GM23338 (cell line): ENCODE results near the gene TAS2R41. TPM values are rescaled to one million over a fixed set of nuclear protein-coding genes. Genes with fewer than 3 reads are reported as not detected.

Source experiments
- ATAC-seq: fragments of 200-7000 bp; cut with Tn5 transposase; 3 replicates; pipeline ENCODE4 v1.9.1; 2020
- DNase-seq: peaks from one replicate; pipeline ENCODE4 v3.0.0-alpha.2; 2015; ENCODE audit warnings: low spot score
- H2AFZ ChIP-seq: fragments of 200-600 bp; sonication (generic); 2 replicates; pipeline ENCODE4 v1.8.0; 2016; ENCODE audit warnings: antibody characterized with exemption, mild to moderate bottlenecking, moderate library complexity
- H3F3A ChIP-seq: fragments of 200-600 bp; sonication (generic); replicated peaks from 2 replicates; pipeline ENCODE4 v1.8.0; 2017; ENCODE audit warnings: antibody characterized with exemption, mixed run types, low read depth
- H3K27ac ChIP-seq: fragments of 200-600 bp; sonication (generic); 2 replicates; pipeline ENCODE4 v1.6.1; 2016; ENCODE audit warnings: low read depth
- H3K27me3 ChIP-seq: fragments of 200-600 bp; sonication (generic); 2 replicates; pipeline ENCODE4 v1.8.0; 2016; ENCODE audit warnings: mild to moderate bottlenecking, mixed run types, moderate library complexity; ENCODE audit not compliant: insufficient read depth
- H3K36me3 ChIP-seq: fragments of 200-600 bp; sonication (generic); 2 replicates; pipeline ENCODE4 v1.8.0; 2016; ENCODE audit warnings: mild to moderate bottlenecking; ENCODE audit not compliant: insufficient read depth
- H3K4me1 ChIP-seq: fragments of 200-600 bp; sonication (generic); 2 replicates; pipeline ENCODE4 v1.8.0; 2016; ENCODE audit warnings: mild to moderate bottlenecking, moderate library complexity; ENCODE audit not compliant: insufficient read depth
- H3K4me2 ChIP-seq: fragments of 200-600 bp; sonication (generic); 2 replicates; pipeline ENCODE4 v1.7.1; 2017; ENCODE audit warnings: mixed run types
- H3K4me3 ChIP-seq: fragments of 200-600 bp; sonication (generic); 2 replicates; pipeline ENCODE4 v1.6.1; 2016; ENCODE audit warnings: mixed run types
- H3K79me2 ChIP-seq: fragments of 200-600 bp; sonication (generic); replicated peaks from 2 replicates; pipeline ENCODE4 v1.8.0; 2017; ENCODE audit warnings: mild to moderate bottlenecking; ENCODE audit not compliant: insufficient read depth
- H3K9me2 ChIP-seq: fragments of 200-600 bp; sonication (generic); 2 replicates; pipeline ENCODE4 v1.8.0; 2017; ENCODE audit not compliant: insufficient read depth
- H4K20me1 ChIP-seq: fragments of 200-600 bp; sonication (generic); replicated peaks from 2 replicates; pipeline ENCODE4 v1.8.0; 2017; ENCODE audit warnings: mild to moderate bottlenecking; ENCODE audit not compliant: insufficient read depth
- H3K27ac Mint-ChIP-seq: 2 replicates; pipeline ENCODE4 v1.8.0; 2020; ENCODE audit warnings: inconsistent platforms, mild to moderate bottlenecking, moderate library complexity, mixed read lengths
- H3K27me3 Mint-ChIP-seq: 3 replicates; pipeline ENCODE4 v1.8.0; 2022; ENCODE audit warnings: low read depth, mild to moderate bottlenecking, moderate library complexity, mixed read lengths, inconsistent platforms; ENCODE audit not compliant: insufficient read depth, poor library complexity
- H3K36me3 Mint-ChIP-seq: 3 replicates; pipeline ENCODE4 v1.8.0; 2021; ENCODE audit warnings: low read depth, mild to moderate bottlenecking, inconsistent platforms, moderate library complexity, mixed read lengths
- H3K4me1 Mint-ChIP-seq: 3 replicates; pipeline ENCODE4 v1.8.0; 2020; ENCODE audit warnings: mild to moderate bottlenecking, inconsistent platforms, mixed read lengths
- H3K4me3 Mint-ChIP-seq: 3 replicates; pipeline ENCODE4 v1.8.0; 2021; ENCODE audit warnings: moderate library complexity, mild to moderate bottlenecking, inconsistent platforms, mixed read lengths
- H3K9me3 Mint-ChIP-seq: 3 replicates; pipeline ENCODE4 v1.8.0; 2020; ENCODE audit warnings: moderate library complexity, mild to moderate bottlenecking, inconsistent platforms, mixed read lengths
- EZH2 ChIP-seq: fragments of 200-600 bp; sonication (generic); IDR thresholded peaks from one replicate; pipeline ENCODE4 v1.8.0; 2017; ENCODE audit warnings: antibody characterized with exemption, mild to moderate bottlenecking, low read depth; ENCODE audit not compliant: unreplicated experiment
- EZH2phosphoT487 ChIP-seq: fragments of 200-600 bp; sonication (generic); IDR thresholded peaks from one replicate; pipeline ENCODE4 v1.8.1; 2018; ENCODE audit warnings: antibody characterized with exemption; ENCODE audit not compliant: unreplicated experiment
- JUNB ChIP-seq: IDR thresholded peaks from one replicate; pipeline ENCODE4 v1.6.1; 2016; ENCODE audit warnings: antibody characterized with exemption; ENCODE audit not compliant: unreplicated experiment
- NANOG ChIP-seq: IDR thresholded peaks from 2 replicates; pipeline ENCODE4 v1.6.1; 2016; ENCODE audit warnings: antibody characterized with exemption, borderline replicate concordance
- POLR2AphosphoS5 ChIP-seq: IDR thresholded peaks from 2 replicates; pipeline ENCODE4 v1.6.1; 2016; ENCODE audit warnings: antibody characterized with exemption, low read depth
- STAT1 ChIP-seq: IDR thresholded peaks from one replicate; pipeline ENCODE4 v1.6.1; 2016; ENCODE audit warnings: antibody characterized with exemption; ENCODE audit not compliant: unreplicated experiment
- ZNF114 ChIP-seq: fragments of 250-450 bp; sonication (Bioruptor Pico); IDR thresholded peaks from 2 replicates; pipeline ENCODE4 v1.5.0; 2020; ENCODE audit warnings: mild to moderate bottlenecking, moderate library complexity
- polyA plus RNA-seq: library from polyadenylated mRNA; unstranded; fragments of >200 nt; fragmentation: Nextera tagmentation; extraction: Ambion mirVana; gene quantifications from 2 replicates; pipeline ENCODE4 v1.2.1, GENCODE V29; 2016
- total RNA-seq: library from RNA; depleted of rRNA; stranded (reverse); fragments of >200 nt; shearing (Covaris generic); gene quantifications from 2 replicates; pipeline ENCODE4 v1.2.3, GENCODE V29; 2014
- TF ChIP-seq, protein P1 (sequence below): IDR thresholded peaks from 2 replicates; pipeline ENCODE4 v1.6.1; 2016; ENCODE audit warnings: antibody characterized with exemption
- TF ChIP-seq, protein P2 (sequence below): fragments of 250-450 bp; sonication (Bioruptor Pico); IDR thresholded peaks from 2 replicates; pipeline ENCODE4 v1.5.0; 2020; ENCODE audit warnings: mild to moderate bottlenecking, moderate library complexity
- TF ChIP-seq, protein P3 (sequence below), 2 experiments: fragments of 200-600 bp in 1 of 2; sonication (generic) in 1 of 2; conservative IDR thresholded peaks; 2 replicates each; pipeline versions ENCODE4 v1.5.1 to v1.6.1; 2016 to 2017; ENCODE audit warnings: antibody characterized with exemption in 2 of 2, low read depth in 2 of 2, mild to moderate bottlenecking in 2 of 2, moderate library complexity in 1 of 2

TAS2R41 gene
- total and polyA plus RNA-seq, 2 experiments from 2014 or later: 1.2 TPM; not detected in 1

DNA sequence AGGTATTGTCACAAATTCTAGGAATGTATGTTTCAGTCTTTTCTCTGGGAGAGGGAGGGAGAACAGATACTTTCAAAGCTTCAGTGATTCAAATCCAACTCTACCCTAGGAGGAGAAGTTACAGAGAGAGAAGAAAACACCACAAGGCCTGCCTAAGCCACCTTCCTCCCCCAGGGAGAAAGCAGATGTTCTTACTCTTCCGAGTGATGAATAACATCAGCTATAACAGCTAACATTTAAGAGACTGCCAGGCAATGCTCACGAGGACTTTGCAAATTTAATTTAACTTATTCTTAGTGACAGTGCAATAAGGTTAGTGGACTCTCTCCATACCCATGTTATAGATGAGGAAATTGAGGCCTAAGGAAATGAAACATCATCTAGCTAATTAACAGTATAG lies 36.8 kb downstream of the TAS2R41 start:
- no peak overlapping the region for H3K27ac ChIP-seq
- TF ChIP-seq ZNF114 (CRISPR knock-in tag) (no peak), POLR2AphosphoS5 (no peak), JUNB (no peak), NANOG (no peak), EZH2phosphoT487 (no peak), EZH2 (no peak), STAT1 (no peak)
- TF ChIP-seq, protein P1, sequence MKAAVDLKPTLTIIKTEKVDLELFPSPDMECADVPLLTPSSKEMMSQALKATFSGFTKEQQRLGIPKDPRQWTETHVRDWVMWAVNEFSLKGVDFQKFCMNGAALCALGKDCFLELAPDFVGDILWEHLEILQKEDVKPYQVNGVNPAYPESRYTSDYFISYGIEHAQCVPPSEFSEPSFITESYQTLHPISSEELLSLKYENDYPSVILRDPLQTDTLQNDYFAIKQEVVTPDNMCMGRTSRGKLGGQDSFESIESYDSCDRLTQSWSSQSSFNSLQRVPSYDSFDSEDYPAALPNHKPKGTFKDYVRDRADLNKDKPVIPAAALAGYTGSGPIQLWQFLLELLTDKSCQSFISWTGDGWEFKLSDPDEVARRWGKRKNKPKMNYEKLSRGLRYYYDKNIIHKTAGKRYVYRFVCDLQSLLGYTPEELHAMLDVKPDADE: no peak
- TF ChIP-seq, protein P2, sequence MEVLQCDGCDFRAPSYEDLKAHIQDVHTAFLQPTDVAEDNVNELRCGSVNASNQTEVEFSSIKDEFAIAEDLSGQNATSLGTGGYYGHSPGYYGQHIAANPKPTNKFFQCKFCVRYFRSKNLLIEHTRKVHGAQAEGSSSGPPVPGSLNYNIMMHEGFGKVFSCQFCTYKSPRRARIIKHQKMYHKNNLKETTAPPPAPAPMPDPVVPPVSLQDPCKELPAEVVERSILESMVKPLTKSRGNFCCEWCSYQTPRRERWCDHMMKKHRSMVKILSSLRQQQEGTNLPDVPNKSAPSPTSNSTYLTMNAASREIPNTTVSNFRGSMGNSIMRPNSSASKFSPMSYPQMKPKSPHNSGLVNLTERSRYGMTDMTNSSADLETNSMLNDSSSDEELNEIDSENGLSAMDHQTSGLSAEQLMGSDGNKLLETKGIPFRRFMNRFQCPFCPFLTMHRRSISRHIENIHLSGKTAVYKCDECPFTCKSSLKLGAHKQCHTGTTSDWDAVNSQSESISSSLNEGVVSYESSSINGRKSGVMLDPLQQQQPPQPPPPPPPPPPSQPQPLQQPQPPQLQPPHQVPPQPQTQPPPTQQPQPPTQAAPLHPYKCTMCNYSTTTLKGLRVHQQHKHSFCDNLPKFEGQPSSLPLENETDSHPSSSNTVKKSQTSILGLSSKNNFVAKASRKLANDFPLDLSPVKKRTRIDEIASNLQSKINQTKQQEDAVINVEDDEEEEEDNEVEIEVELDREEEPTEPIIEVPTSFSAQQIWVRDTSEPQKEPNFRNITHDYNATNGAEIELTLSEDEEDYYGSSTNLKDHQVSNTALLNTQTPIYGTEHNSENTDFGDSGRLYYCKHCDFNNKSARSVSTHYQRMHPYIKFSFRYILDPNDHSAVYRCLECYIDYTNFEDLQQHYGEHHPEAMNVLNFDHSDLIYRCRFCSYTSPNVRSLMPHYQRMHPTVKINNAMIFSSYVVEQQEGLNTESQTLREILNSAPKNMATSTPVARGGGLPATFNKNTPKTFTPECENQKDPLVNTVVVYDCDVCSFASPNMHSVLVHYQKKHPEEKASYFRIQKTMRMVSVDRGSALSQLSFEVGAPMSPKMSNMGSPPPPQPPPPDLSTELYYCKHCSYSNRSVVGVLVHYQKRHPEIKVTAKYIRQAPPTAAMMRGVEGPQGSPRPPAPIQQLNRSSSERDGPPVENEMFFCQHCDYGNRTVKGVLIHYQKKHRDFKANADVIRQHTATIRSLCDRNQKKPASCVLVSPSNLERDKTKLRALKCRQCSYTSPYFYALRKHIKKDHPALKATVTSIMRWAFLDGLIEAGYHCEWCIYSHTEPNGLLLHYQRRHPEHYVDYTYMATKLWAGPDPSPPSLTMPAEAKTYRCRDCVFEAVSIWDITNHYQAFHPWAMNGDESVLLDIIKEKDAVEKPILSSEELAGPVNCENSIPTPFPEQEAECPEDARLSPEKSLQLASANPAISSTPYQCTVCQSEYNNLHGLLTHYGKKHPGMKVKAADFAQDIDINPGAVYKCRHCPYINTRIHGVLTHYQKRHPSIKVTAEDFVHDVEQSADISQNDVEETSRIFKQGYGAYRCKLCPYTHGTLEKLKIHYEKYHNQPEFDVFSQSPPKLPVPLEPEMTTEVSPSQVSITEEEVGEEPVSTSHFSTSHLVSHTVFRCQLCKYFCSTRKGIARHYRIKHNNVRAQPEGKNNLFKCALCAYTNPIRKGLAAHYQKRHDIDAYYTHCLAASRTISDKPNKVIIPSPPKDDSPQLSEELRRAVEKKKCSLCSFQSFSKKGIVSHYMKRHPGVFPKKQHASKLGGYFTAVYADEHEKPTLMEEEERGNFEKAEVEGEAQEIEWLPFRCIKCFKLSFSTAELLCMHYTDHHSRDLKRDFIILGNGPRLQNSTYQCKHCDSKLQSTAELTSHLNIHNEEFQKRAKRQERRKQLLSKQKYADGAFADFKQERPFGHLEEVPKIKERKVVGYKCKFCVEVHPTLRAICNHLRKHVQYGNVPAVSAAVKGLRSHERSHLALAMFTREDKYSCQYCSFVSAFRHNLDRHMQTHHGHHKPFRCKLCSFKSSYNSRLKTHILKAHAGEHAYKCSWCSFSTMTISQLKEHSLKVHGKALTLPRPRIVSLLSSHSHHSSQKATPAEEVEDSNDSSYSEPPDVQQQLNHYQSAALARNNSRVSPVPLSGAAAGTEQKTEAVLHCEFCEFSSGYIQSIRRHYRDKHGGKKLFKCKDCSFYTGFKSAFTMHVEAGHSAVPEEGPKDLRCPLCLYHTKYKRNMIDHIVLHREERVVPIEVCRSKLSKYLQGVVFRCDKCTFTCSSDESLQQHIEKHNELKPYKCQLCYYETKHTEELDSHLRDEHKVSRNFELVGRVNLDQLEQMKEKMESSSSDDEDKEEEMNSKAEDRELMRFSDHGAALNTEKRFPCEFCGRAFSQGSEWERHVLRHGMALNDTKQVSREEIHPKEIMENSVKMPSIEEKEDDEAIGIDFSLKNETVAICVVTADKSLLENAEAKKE (CRISPR knock-in tag): no peak
- TF ChIP-seq, protein P3, sequence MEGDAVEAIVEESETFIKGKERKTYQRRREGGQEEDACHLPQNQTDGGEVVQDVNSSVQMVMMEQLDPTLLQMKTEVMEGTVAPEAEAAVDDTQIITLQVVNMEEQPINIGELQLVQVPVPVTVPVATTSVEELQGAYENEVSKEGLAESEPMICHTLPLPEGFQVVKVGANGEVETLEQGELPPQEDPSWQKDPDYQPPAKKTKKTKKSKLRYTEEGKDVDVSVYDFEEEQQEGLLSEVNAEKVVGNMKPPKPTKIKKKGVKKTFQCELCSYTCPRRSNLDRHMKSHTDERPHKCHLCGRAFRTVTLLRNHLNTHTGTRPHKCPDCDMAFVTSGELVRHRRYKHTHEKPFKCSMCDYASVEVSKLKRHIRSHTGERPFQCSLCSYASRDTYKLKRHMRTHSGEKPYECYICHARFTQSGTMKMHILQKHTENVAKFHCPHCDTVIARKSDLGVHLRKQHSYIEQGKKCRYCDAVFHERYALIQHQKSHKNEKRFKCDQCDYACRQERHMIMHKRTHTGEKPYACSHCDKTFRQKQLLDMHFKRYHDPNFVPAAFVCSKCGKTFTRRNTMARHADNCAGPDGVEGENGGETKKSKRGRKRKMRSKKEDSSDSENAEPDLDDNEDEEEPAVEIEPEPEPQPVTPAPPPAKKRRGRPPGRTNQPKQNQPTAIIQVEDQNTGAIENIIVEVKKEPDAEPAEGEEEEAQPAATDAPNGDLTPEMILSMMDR (conservative IDR thresholded peaks at IDR 0.05; ENCODE audit: low read depth in 2 of 2): no peak
- no peaks in the 10 kb centered on the region for H3K27me3 ChIP-seq
- no peaks in the 10 kb centered on the region for H4K20me1 ChIP-seq
- 0 out of 2 replicates have a peak, but pooled peaks cover 2% of the 10 kb centered on the region for H3F3A ChIP-seq
- H3K4me3 ChIP-seq: no peak overlapping the region
- no peaks in the 10 kb centered on the region for H3K36me3 ChIP-seq
- ATAC-seq (no peak), DNase-seq (no peak)
- H3K4me1 ChIP-seq: peaks cover 6% of the 10 kb centered on the region; the same call in 1 of the 2 replicates
- Mint-ChIP-seq H3K27me3 (peaks cover 2% of the 10 kb centered on the region), H3K36me3 (no peaks in the 10 kb centered on the region), H3K4me1 (peaks cover 19% of the 10 kb centered on the region), H3K4me3 (no peak overlapping the region), H3K9me3 (no peaks in the 10 kb centered on the region), H3K27ac (no peak overlapping the region)
- H3K4me2 ChIP-seq: no peak overlapping the region
- no peaks in the 10 kb centered on the region for H3K79me2 ChIP-seq
- H2AFZ ChIP-seq: no peak overlapping the region
- H3K9me2 ChIP-seq: no peaks in the 10 kb centered on the region
